ENCODE results near the gene COMT.
"Not testable (repeated sequence)": the region's sequence is repeated elsewhere in the genome, so short reads cannot be mapped to it uniquely, and the experiment has no call there.

The COMT gene

DNA sequence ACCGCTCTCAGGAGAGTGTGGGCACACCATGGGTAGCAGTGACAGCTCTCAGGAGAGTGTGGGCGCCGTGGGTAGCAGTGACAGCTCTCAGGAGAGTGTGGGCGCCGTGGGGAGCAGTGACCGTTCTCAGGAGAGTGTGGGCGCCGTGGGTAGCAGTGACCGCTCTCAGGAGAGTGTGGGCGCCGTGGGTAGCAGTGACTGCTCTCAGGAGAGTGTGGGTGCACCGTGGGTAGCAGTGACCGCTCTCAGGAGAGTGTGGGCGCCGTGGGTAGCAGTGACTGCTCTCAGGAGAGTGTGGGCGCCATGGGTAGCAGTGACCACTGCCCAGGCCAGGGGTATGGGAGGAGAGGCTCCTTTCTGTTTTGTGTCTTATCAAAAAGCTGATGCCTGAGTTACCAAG, 33.7 kb upstream of the COMT start:
- not testable (repeated sequence) for DNase-seq (ENCODE audit: low read depth in 2 of 2)

DNA sequence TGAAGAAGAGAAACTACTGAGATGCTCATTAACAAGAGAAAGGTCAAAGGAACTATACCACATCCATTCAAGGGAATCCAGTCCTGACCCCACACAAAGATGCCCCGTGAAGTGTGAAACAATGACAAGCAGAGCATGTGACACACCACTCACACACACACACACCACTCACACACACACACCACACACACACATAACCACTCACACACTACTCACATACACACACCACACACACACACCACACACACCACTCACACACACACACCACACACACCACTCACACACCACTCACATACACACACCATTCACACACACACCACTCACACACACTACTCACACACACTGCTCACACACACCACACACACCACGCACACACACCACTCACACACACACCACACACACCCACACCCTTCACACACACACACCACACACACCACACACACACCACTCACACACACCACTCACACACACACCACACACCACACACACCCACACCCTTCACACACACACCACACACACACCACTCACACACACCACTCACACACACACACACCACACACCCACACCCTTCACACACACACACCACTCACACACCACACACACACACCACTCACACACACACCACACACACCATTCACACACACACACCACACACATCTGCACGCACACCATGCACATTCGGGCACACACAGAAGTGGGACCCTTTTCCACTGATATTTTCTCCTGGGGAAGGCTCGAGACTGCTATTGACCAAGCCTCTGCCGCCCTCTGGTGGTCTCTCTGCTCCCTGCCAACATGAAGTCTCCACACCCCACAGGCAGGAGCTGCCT, 32.0 kb upstream of the COMT start:
- DNase-seq (ENCODE audit: low read depth in 2 of 2) = peak; percentile 70 to 72

DNA sequence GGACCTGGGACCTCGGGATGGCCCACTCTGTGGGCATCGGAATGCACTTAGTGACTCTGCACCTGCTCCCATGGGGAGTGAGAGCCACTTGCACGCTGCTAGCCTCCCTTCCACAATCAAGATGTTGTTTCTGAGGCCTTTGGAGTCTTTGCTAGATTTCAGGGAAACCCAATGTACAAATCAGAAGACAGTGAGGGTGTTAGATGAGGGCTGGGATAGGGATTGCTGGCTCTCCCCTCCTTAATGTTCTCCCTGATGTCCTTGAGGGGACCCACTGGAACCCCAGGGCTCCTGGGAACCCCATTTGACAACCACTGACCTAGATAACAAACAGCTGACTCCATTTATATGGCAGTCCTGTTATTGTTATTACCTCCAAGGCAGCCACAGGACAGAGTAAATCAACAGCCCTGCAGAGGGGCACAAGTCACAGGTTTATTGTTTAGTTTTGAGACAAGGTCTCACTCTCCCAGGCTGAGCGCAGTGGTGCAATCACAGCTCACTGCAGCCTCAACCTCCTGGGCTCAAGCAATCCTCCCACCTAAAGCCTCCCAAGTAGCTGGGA, 31.3 kb upstream of the COMT start:
- no peak for DNase-seq (ENCODE audit: low read depth in 2 of 2)

DNA sequence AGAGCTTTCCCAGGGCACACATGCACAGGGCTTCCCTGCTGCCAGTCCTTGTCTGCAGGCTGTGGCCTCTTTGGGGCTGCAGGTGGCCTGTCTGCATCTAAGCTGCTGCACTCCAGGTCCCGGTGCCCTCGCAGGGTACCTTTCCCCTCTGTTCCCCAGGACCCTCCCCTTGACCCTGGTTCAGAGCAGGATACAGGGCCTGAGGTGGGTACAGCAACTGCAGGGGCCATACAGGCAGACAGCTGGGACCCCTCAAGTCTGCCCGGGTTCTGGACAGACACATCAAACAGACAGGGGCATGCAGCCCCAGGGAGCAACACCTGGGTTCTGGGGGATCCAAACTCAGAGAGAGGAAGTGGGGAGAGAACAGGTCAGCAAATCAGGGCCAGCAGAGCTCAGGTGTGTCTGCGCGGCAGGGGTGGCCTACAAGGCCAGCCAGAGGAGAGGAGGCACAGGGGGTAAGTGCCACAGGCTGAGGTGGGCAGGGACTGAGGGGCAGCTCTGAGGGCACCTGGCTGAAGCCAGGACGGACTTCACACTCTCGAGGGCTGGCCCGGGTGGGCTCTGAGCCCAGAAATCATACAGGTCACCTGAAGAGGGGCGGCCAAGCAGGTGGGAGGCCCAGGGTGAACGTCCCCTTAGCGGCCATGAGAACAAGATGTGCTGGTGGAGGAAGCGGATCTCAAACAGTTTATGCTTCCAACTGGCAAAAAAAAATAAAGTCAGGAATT, 29.9 kb upstream of the COMT start:
- DNase-seq (ENCODE audit: low read depth in 2 of 2) = no peak

DNA sequence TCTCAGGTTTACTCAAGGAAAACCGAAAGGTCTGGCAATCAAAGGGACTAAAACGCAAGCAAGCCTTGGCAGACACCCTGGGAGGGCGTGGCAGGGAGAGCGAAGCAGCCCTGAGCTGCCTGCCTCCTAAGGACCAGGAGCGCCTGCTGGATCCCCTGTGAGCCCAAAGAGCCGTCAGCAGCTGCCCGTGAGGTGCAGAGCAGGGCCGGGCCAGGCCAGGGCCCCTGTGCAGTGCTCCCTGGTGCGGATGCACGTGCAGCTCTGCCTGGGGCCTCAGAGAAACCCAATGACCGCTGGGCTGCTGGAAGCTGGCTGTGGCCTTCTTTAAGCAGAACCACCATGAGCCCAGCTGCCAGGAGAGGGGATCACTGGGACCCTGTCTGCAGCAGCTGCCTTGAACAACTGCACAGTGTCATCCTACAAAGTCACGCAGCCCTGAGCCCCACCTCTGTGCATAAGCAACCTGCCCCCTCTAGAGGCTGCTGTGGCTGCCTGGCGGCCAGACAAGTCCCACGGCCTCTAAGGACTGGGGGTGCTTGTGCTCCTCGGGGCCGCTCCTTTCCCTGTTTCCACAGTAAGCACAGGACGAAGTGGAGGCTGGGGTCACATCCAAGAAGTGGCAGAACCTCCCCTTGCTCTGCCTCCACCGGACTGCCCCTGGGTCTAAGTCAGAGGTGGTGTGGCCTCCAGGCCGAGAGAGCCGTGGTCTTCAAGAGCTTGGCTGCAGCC, 29.1 kb upstream of the COMT start:
- no peak for DNase-seq (ENCODE audit: low read depth in 2 of 2)

DNA sequence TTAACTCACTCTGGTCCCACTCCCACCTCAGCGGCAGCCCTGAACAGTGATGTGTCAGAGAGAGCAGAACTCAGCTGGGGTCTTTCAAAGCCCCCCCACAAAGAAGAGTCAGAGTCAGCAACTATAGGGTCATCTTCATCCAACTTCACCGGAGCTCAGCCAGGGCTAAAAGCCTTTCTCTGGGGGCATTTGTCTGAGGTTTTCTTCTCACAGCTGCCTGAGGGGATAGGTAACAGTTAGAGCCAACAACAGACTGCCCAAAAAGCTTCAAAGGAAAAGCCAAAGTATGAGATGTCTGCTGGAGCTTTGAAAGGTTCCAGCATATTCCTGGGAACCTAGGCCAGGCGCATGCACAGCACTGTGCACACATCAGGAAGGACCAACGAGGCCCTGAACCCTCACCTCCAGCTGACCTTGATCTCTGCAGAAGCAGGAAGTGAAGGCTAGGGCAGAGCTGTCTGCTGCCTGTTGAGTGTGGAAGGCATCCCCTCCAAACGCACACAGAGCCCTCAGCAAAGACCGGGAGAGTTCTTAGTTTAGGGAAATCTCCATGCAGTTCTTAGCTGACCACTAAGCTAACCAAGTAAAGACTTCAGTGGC, 28.1 kb upstream of the COMT start:
- DNase-seq (ENCODE audit: low read depth in 2 of 2) = no peak

DNA sequence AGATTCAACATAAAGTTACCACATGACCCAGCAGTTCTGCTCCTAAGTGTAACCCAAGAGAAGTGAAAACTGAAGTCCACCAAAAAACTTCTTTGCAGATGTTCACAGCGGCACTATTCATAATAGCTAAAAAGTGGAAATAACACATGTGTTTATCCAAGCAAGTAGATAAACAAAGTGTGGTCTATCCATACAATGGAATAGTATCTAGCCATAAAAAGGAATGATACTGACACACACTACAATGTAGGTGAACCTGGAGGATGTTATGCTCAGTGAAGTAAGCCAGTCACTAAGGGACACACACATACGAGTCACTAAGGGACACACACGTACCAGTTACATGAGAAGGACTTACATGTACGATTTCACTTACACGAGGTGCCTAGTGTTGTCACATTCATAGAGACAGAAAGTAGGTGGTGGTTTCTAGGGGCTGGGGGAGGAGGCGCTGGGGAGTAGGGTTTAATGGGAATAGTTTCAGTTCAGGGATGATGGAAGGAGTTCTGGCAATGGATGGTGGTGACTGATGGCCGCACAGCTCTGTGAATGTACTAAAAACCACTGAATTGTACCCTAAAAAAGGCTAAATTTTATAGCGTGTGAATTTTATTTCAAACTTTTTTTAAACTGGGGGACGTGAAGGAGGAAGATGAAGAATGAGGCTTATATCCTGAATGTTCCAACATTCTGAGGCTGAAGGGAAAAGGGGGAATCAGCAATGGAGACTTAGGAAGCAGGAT, 27.2 kb upstream of the COMT start:
- no peak for DNase-seq (ENCODE audit: low read depth in 2 of 2)

DNA sequence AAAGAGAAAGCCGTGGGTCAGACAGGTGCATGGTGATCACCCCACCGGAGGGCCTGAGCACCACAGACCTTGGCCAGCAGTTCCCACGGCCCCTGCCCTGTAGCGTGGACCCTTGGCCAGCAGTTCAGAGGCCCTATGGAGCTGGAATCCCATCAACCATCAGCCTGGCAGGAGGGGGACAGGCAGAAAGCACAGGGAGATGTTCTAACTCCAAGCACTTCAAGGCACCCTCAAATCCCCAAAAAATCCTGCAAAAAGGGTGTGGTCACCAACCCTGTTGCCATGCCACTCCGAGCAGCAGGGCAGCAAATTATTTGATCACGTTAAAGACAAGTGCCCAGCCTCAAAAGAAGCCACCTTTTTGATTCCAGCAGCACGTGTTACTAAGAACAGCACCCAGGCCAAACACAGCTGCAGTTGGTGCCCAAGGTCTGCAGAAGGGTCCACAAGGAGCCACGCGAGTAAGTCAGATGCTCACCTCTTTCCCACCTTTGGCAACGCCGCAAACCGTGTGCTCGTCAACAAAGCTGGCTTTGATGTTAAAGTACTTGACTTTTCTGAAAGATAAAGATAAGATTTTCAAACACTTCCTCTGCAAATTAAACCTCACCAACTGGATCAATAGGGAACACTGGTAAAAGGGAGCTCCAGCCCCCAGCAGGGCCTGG, 26.2 kb upstream of the COMT start:
- no peak for DNase-seq (ENCODE audit: low read depth in 2 of 2)

DNA sequence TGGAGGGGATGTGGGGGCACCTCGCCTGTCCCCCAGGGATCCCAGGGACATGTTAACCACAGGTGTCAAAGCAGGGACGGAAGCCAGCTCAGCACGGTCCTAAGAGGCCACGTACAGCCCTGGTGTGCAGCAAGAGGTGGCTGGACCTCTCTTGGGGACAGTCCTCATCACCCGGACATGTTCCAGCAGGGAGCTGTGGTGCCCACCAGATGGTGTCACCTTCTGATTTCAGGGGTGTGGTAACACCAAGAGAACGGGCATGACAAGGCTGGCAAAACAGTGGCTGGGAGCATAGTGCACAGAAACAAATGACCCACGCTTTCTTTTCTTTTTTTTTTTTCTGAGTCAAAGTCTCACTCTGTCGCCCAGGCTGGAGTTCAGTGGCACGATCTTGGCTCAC, 25.6 kb upstream of the COMT start:
- DNase-seq (ENCODE audit: low read depth in 2 of 2) = no peak

DNA sequence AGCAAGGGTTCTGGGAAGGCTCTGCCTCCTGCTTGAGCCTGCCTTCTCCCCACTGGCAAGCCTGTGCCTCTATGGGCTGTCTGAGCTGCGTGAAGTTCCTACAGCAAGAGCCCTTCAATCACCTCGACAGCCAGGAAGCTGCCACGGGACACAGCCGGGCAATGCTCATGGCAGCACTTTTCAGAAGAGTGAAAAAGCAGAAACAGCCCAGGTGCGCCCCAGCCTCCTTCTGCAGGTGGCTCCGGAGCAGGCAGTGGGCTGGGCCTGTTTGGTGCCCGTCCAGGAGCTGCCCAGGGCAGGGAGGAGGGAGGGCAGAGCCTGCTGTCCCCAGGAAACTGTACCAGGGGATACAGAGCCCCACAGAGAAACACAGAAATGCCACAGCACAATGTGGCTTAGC, 24.6 kb upstream of the COMT start:
- DNase-seq (ENCODE audit: low read depth in 2 of 2) = no peak

DNA sequence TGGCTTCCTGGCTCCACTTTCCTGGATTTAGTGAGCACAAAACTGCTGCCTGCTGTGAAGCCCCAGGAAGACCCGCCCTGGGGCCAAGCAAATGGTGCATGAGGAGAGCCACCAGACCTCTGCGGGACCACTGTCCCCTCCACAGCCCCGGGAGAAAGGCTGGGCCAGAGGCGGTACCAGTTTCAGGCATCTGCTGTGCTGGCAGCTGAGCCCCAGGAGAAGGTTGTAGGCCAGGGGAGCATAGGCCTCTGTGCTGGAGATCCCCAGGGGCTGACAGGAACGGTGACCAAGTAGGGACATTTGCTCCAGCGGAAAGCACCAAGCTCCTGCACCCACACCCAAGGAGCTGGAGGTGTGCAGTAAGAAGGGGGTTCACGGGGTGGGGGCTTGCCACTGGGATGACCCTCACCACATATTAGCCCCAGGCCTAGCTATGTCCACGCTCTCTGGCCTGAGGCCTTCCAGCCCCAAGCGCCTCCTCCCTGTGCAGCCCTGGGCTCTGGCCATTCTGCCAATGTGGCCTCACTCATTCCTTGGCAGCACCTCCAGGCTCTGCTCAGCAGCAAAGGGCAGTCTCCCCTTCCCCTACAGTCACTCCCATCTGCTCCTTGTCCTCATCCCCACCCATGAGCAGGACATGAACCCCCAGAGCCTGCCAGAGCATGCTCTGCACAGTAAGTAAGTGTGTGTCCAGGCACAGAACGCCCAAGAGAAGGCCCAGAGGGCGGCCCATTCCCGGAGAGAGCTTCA, 24.0 kb upstream of the COMT start:
- no peak for DNase-seq (ENCODE audit: low read depth in 2 of 2)

DNA sequence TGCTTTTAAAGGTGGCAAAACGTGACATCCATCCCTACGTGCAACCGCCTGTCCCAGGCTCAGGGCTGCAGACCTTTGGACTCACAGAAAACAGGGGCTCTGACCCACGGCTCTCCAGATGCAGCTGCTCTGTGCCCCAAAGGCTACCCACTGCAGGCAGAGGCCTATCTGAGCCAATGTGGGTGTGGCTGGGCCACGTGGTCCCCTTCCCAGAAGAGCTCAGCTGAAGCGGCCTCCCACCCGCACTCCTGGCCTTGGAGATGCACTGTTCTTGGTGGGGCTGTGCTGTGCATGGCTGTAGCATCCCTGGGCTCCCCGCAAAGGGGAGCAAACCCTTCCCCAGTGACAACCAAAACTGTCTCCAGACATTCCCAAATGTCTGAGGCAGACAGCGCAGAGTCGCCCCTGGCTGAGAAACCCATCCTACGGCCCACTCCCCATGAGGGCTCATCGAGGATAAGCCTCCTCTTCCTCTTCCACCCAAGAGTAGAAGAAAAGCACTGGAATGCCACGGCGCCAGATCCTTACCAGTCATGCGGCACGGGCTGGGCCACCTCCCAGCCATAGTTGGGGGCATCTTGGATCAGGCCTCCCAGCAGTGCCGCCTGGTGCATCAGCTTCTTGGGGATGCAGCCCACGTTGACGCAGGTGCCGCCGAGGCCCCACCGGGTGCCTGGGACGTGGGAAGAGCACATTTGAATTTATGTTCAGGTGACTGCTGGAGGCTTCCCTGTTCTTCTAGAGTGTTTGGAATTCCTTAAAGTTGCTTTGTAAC, 23.1 kb upstream of the COMT start:
- DNase-seq (ENCODE audit: low read depth in 2 of 2) = no peak

DNA sequence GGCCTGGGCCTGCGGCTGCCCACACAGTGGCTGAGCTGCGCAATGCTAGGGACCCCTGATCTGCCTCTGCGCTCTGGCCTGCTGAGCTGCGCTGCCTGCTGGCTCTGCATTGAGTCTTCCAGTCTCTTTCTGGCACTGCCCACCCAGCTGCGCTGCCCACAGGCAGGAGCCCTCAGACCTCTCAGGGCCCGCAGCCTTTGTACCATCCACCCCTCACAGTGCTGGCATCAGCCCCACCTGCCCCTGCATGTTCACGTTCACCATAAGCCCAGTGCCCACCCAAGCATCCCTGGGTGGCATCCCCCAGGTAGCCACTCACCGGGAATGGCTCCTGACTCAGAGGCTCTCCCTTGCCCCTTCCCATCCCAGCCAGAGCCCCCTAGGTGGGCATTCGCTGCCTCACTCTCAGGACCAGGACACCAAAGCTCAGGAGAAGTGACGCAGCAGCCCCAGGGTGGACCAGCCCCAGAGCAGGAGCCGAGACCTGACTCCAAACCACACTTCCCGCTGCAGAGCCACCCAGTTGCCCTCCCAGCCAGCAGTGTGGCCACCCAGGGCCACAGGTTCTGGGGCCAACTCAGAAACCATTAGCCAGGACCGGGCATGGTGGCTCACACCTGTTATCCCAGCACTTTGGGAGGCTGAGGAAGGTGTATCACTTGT, 21.7 kb upstream of the COMT start:
- no peak for DNase-seq (ENCODE audit: low read depth in 2 of 2)

DNA sequence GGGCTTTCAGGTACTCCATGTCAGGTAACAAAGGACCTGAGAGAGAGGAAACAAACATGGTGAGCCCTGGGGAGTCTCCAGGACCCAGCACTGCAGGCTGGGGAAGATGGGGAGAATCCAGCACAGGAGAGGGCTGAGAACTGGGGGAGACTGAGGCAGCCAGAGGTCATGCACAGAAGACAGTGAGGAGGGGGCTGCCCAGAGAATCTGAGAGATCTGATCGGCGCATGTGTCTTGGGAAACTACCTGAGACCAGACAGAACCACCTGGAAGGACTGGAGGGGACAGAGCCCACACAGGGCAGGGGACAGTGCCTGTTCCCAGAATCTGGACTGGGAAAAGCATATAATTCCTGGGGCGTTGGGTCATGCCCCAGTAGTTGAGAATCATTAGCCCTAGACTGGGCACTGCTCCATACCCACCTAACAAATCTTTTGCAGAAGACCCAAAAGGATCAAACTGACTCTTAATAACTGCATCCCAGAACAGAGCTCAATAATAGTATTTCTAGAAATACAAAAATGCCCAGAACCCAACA, 20.0 kb upstream of the COMT start:
- no peak for DNase-seq (ENCODE audit: low read depth in 2 of 2)

DNA sequence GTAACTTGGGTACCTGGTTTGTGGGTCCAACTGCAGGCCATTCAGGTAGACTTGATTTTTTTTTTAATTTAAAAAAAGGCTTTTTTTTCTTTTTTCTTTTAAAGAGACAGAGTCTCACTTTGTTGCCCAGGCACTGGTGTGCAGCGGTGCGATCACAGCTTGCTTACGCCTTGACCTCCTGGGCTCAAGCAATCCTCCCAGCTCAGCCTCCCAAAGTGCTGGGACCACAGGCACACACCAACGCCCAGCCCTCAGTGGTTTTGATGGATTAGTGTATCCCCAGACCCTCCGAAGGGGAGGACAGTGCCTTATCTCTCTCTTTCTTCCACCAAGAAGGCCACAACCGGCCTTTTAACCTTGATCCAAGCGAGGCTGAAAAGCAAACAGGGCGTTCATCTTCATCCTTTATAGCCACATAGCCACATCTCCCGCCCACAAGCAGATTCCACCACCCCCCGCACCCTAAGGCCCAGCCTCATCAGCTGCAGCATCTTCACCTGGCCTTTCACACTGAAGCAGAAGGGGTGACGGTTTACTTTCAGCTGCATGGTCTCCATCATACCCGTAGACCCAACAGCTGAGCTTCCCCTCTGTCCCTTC, 17.6 kb upstream of the COMT start:
- no peak for DNase-seq (ENCODE audit: low read depth in 2 of 2)

DNA sequence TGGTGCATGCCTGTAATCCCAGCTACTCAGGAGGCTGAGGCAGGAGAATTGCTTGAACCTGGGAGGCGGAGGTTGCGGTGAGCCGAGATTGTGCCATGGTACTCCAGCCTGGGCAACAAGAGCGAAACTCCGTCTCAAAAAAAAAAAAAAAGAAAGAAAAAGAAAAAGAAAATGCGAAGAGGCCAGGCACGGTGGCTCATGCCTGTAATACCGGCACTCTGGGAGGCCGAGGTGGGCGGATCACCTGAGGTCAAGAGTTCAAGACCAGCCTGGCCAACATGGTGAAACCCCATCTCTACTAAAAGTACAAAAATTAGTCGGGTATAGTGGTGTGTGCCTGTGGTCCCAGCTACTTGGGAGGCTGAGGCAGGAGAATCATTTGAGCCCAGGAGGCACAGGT, 15.5 kb upstream of the COMT start:
- not testable (repeated sequence) for DNase-seq (ENCODE audit: low read depth in 2 of 2)

DNA sequence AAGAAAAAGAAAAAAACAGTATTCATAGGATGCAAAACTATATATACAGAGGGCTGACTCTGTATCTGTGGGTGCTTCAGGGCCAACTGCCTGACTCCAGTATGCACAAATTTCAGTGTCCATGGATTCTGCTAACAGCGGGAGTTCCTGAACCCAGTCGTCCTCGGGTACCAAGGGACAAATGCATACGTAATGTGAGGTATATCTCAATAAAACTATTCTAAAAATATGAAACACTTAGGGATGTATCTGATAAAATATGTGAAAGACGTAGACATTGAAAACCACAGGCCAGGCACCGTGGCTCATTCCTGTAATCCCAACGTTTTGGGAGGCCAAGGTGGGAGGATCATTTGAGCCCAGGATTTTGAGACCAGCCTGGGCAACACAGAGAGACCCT, 13.9 kb upstream of the COMT start:
- DNase-seq (ENCODE audit: low read depth in 2 of 2) = no peak

DNA sequence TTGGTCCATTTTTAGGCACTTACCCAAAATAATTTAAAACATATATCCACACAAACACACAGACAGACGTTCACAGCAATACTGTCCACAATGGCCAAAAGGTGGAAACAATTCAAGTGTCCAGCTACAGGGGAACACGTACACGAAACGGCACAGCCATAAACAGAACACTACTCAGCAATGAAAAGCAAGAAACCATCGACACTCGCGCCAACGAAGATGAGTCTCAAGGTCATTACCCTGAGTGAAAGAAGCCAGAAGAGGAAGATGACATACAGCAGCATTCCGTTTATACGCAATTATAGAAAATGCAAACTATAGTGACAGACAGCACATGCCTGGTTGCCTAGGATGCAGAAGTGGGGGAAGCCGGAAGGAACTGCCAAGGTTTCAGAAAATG, 13.4 kb upstream of the COMT start:
- DNase-seq (ENCODE audit: low read depth in 2 of 2) = no peak
